RWPE2 (cell line): ENCODE results near the gene SHROOM3.
A peak's percentile ranks its signal among the peaks of the same experiment; 100 is the strongest.

Source experiments
- ATAC-seq: fragments of 200-7000 bp; cut with Tn5 transposase; 3 replicates; pipeline ENCODE4 v1.9.1; 2021; ENCODE audit warnings: low read depth
- DNase-seq: peaks from one replicate; pipeline ENCODE4 v3.0.0-alpha.2; 2020; ENCODE audit warnings: low spot score
- H3K27ac ChIP-seq: fragments of 450-650 bp; 2 replicates; pipeline ENCODE4 v1.5.1; 2017; ENCODE audit warnings: mild to moderate bottlenecking; ENCODE audit not compliant: poor library complexity, severe bottlenecking
- H3K27me3 ChIP-seq: fragments of 250-450 bp; sonication (Bioruptor Pico); 2 replicates; pipeline ENCODE4 v1.5.1; 2021; ENCODE audit warnings: mild to moderate bottlenecking, moderate library complexity; ENCODE audit not compliant: insufficient read depth, poor library complexity, severe bottlenecking
- H3K36me3 ChIP-seq: fragments of 250-450 bp; sonication (Bioruptor Pico); 2 replicates; pipeline ENCODE4 v1.5.1; 2020; ENCODE audit warnings: low read depth, mild to moderate bottlenecking, moderate library complexity
- H3K4me1 ChIP-seq: fragments of 250-450 bp; sonication (Bioruptor Pico); 2 replicates; pipeline ENCODE4 v1.5.1; 2021; ENCODE audit warnings: mild to moderate bottlenecking, moderate library complexity; ENCODE audit not compliant: insufficient read depth, poor library complexity, severe bottlenecking
- H3K4me3 ChIP-seq: fragments of 250-450 bp; sonication (Bioruptor Pico); 2 replicates; pipeline ENCODE4 v1.5.1; 2021; ENCODE audit warnings: mild to moderate bottlenecking, moderate library complexity; ENCODE audit not compliant: severe bottlenecking
- H3K9me3 ChIP-seq: fragments of 250-450 bp; sonication (Bioruptor Pico); 2 replicates; pipeline ENCODE4 v1.5.1; 2021; ENCODE audit warnings: mild to moderate bottlenecking, moderate library complexity; ENCODE audit not compliant: severe bottlenecking
- CTCF ChIP-seq: fragments of 450-650 bp; IDR thresholded peaks from one replicate; pipeline ENCODE4 v1.5.1; 2017; ENCODE audit warnings: mild to moderate bottlenecking, moderate library complexity; ENCODE audit not compliant: poor library complexity, severe bottlenecking

The SHROOM3 gene

GRCh38 chr4:76733068-76733771, 298.2 kb downstream of the SHROOM3 start:
- Histone ChIP-seq H3K4me3 (no peak overlapping the region), H3K9me3 (no peaks in the 10 kb centered on the region), H3K27ac (no peak overlapping the region), H3K27me3 (no peaks in the 10 kb centered on the region), H3K36me3 (peaks cover 42% of the 10 kb centered on the region), H3K4me1 (no peaks in the 10 kb centered on the region)
- peak; percentile 71 for ATAC-seq
- no peak for DNase-seq
- TF ChIP-seq CTCF, result peak; percentile 63

- Histone ChIP-seq H3K4me1 (no peaks in the 10 kb centered on the region), H3K27me3 (no peaks in the 10 kb centered on the region), H3K36me3 (peaks cover 48% of the 10 kb centered on the region), H3K27ac (no peak overlapping the region), H3K9me3 (no peaks in the 10 kb centered on the region), H3K4me3 (no peak overlapping the region)
- no peak for TF ChIP-seq CTCF
- DNase-seq, result no peak
- ATAC-seq, result no peak
Observed at GRCh38 chr4:76736414-76736813, 301.4 kb downstream of the SHROOM3 start.

GRCh38 chr4:76737180-76737579, 302.2 kb downstream of the SHROOM3 start:
- Histone ChIP-seq H3K9me3 (no peaks in the 10 kb centered on the region), H3K4me1 (no peaks in the 10 kb centered on the region), H3K27me3 (no peaks in the 10 kb centered on the region), H3K36me3 (peaks cover 48% of the 10 kb centered on the region), H3K27ac (no peak overlapping the region), H3K4me3 (no peak overlapping the region)
- DNase-seq, result no peak
- no peak for ATAC-seq
- no peak for TF ChIP-seq CTCF

DNA sequence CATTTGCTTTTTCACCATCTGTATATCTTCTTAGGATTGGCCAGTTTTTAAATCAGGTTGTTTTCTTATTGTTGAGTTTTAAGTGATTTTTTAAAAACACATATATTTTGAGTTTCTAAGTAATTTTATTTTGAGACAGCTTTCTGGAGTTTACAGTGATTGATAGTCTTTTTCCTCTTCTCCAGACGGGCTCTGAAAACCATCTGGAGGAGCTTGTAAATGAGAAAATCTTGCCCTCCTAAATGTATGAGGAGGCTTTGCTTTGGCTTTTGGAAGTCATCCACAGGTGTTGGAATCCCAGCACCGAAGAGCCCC, 302.7 kb downstream of the SHROOM3 start:
- ATAC-seq (no peak), DNase-seq (no peak)
- no peak for TF ChIP-seq CTCF
- no peaks in the 10 kb centered on the region for H3K4me1 ChIP-seq
- no peaks in the 10 kb centered on the region for H3K9me3 ChIP-seq
- H3K27me3 ChIP-seq, result no peaks in the 10 kb centered on the region
- no peak overlapping the region for H3K4me3 ChIP-seq
- H3K27ac ChIP-seq, result no peak overlapping the region
- H3K36me3 ChIP-seq, result peaks cover 44% of the 10 kb centered on the region

GRCh38 chr4:76738086-76738931, 303.3 kb downstream of the SHROOM3 start:
- ATAC-seq, result peak; percentile 27; the same call in 1 of the 3 replicates
- no peak for DNase-seq
- H3K4me1 ChIP-seq, result no peaks in the 10 kb centered on the region

More at GRCh38 chr4:76738086-76738931, 303.3 kb downstream of the SHROOM3 start:
- Histone ChIP-seq H3K27ac (no peak overlapping the region), H3K36me3 (peaks cover 38% of the 10 kb centered on the region), H3K9me3 (no peaks in the 10 kb centered on the region), H3K4me3 (no peak overlapping the region), H3K27me3 (no peaks in the 10 kb centered on the region)
- no peak for TF ChIP-seq CTCF
